K562 (cell line): ENCODE measurements around the gene OXSM. TPM values are rescaled to one million over a fixed set of nuclear protein-coding genes. Genes with fewer than 3 reads are reported as not detected.
A peak's percentile ranks its signal among the peaks of the same experiment; 100 is the strongest.

ENCODE experiments used
- ARID4B ChIP-seq: sonication (generic); formaldehyde crosslinking; IDR thresholded peaks from 2 replicates; pipeline ENCODE4 v1.8.0; 2022; ENCODE audit warnings: mild to moderate bottlenecking, missing genetic modification reagents
- IFI16 ChIP-seq: fragments of 250-450 bp; sonication (Bioruptor Pico); IDR thresholded peaks from 2 replicates; pipeline ENCODE4 v2.1.2; 2022; ENCODE audit warnings: mild to moderate bottlenecking, inconsistent platforms
- NKRF ChIP-seq: fragments of 450-650 bp; IDR thresholded peaks from 2 replicates; pipeline ENCODE4 v1.6.1; 2016; ENCODE audit warnings: borderline replicate concordance
- POLR2B ChIP-seq: fragments of 450-650 bp; IDR thresholded peaks from 2 replicates; pipeline ENCODE4 v1.6.1; 2018; ENCODE audit warnings: low read depth; ENCODE audit not compliant: partially characterized antibody
- XRCC5 ChIP-seq: fragments of 200-400 bp; formaldehyde crosslinking; IDR thresholded peaks from 2 replicates; pipeline ENCODE4 v1.6.1; 2017; ENCODE audit warnings: low read depth, mild to moderate bottlenecking, low read length
- polyA plus RNA-seq, 8 experiments: library from polyadenylated mRNA; depleted of rRNA in 4 of 8; stranded (reverse) in 5 of 8; unstranded in 3 of 8; fragments of >200 nt; fragmentation: Nextera tagmentation in 2 of 8; fragmentation: Illumina TruSeq in 1 of 8; extraction: Ambion mirVana in 2 of 8; extraction: Trizol in 1 of 8; gene quantifications; 2 replicates each; pipeline versions ENCODE4 v1.2.1 to v1.2.3, GENCODE V29; 2011 to 2014; ENCODE audit warnings: inconsistent platforms in 1 of 8, missing spikeins in 1 of 8
- total RNA-seq, 7 experiments: library from RNA; depleted of rRNA in 6 of 7; stranded (reverse); fragments of >200 nt in 6 of 7; fragmentation: Illumina TruSeq in 2 of 7; extraction: Trizol in 2 of 7; gene quantifications; 2 replicates each; pipeline versions ENCODE4 v1.2.1 to v1.2.3, GENCODE V29; 2011 to 2021; ENCODE audit warnings: low replicate concordance in 1 of 7
- TF ChIP-seq, protein P1 (sequence below): fragments of 450-650 bp; IDR thresholded peaks from one replicate; pipeline ENCODE4 v1.6.1; 2018; ENCODE audit warnings: mild to moderate bottlenecking, moderate library complexity; ENCODE audit not compliant: partially characterized antibody

OXSM gene
- total and polyA plus RNA-seq, 9 of the 15 experiments (the other 6 are each of a cell fraction or from before 2014, with no cell fraction given) = 24.0 to 107 (median 34.0) TPM

- TF ChIP-seq NKRF (peak; percentile 89), ARID4B (peak; percentile 74), XRCC5 (0 out of 2 replicates have a peak, but pooled peaks have one; percentile 69), POLR2B (peak; percentile 78), IFI16 (CRISPR knock-in tag) (no peak)
- TF ChIP-seq, protein P1, sequence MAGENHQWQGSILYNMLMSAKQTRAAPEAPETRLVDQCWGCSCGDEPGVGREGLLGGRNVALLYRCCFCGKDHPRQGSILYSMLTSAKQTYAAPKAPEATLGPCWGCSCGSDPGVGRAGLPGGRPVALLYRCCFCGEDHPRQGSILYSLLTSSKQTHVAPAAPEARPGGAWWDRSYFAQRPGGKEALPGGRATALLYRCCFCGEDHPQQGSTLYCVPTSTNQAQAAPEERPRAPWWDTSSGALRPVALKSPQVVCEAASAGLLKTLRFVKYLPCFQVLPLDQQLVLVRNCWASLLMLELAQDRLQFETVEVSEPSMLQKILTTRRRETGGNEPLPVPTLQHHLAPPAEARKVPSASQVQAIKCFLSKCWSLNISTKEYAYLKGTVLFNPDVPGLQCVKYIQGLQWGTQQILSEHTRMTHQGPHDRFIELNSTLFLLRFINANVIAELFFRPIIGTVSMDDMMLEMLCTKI = no peak
Observed at GRCh38 chr3:25782938-25783660, 6.8 kb upstream of the OXSM start, which contains the start of gene NGLY1 (continued).
